GM12878 (cell line): ENCODE measurements around the gene RPUSD2. TPM values are rescaled to one million over a fixed set of nuclear protein-coding genes. Genes with fewer than 3 reads are reported as not detected.

Experiments used
- BHLHE40 ChIP-seq, 2 experiments: fragments of 450-650 bp in 1 of 2; IDR thresholded peaks; 2 replicates each; pipeline ENCODE4 v1.6.1; 2011 to 2017; ENCODE audit warnings: low read depth in 2 of 2, borderline replicate concordance in 1 of 2, improper control_type of control experiment in 1 of 2, low read length in 1 of 2, mild to moderate bottlenecking in 1 of 2
- CEBPB ChIP-seq, 2 experiments: fragments of 150-350 bp in 1 of 2; IDR thresholded peaks; 2 replicates each; pipeline ENCODE4 v1.6.1; 2012 to 2014; ENCODE audit warnings: low read depth in 2 of 2, low read length in 2 of 2, borderline replicate concordance in 1 of 2, inconsistent platforms in 1 of 2
- DPF2 ChIP-seq: fragments of 450-650 bp; IDR thresholded peaks from 2 replicates; pipeline ENCODE4 v1.6.1; 2017; ENCODE audit warnings: mild to moderate bottlenecking
- ELK1 ChIP-seq: IDR thresholded peaks from 2 replicates; pipeline ENCODE4 v1.6.1; 2012; ENCODE audit warnings: low read depth, low read length, improper control_type of control experiment
- EZH2 ChIP-seq: IDR thresholded peaks from 2 replicates; pipeline ENCODE4 v1.6.1; 2012; ENCODE audit warnings: low read depth, mild to moderate bottlenecking, control low read depth, inconsistent platforms, low read length, borderline replicate concordance; ENCODE audit not compliant: control insufficient read depth
- GATAD2B ChIP-seq: fragments of 450-650 bp; conservative IDR thresholded peaks from 2 replicates; pipeline ENCODE4 v1.6.1; 2017; ENCODE audit warnings: low read depth, mild to moderate bottlenecking, moderate library complexity
- HDAC2 ChIP-seq: fragments of 200-600 bp; sonication (generic); IDR thresholded peaks from 2 replicates; pipeline ENCODE4 v1.6.1; 2017
- KDM1A ChIP-seq: fragments of 200-600 bp; sonication (generic); IDR thresholded peaks from 2 replicates; pipeline ENCODE4 v1.6.1; 2016; ENCODE audit warnings: borderline replicate concordance
- MYB ChIP-seq: fragments of 150-350 bp; IDR thresholded peaks from 2 replicates; pipeline ENCODE4 v1.6.1; 2014; ENCODE audit warnings: mild to moderate bottlenecking, low read depth, low read length, borderline replicate concordance
- NBN ChIP-seq: fragments of 450-650 bp; IDR thresholded peaks from 2 replicates; pipeline ENCODE4 v1.6.1; 2016
- NKRF ChIP-seq: fragments of 450-650 bp; conservative IDR thresholded peaks from 2 replicates; pipeline ENCODE4 v1.6.1; 2017; ENCODE audit warnings: mild to moderate bottlenecking, moderate library complexity
- NRF1 ChIP-seq: conservative IDR thresholded peaks from 2 replicates; pipeline ENCODE4 v1.6.1; 2011; ENCODE audit warnings: mild to moderate bottlenecking, low read depth, low read length, improper control_type of control experiment
- PAX8 ChIP-seq: fragments of 450-650 bp; IDR thresholded peaks from 2 replicates; pipeline ENCODE4 v1.6.1; 2017; ENCODE audit warnings: mild to moderate bottlenecking, moderate library complexity
- RB1 ChIP-seq: fragments of 450-650 bp; formaldehyde crosslinking; IDR thresholded peaks from 2 replicates; pipeline ENCODE4 v1.6.1; 2017; ENCODE audit warnings: mild to moderate bottlenecking, borderline replicate concordance
- RCOR1 ChIP-seq: conservative IDR thresholded peaks from 2 replicates; pipeline ENCODE4 v1.6.1; 2012; ENCODE audit warnings: low read depth, low read length, improper control_type of control experiment
- RELB ChIP-seq: fragments of 450-650 bp; IDR thresholded peaks from 2 replicates; pipeline ENCODE4 v1.6.1; 2017; ENCODE audit warnings: low read depth, mild to moderate bottlenecking, moderate library complexity
- SIX5 ChIP-seq: IDR thresholded peaks from 2 replicates; pipeline ENCODE4 v1.6.1; 2011; ENCODE audit warnings: mild to moderate bottlenecking, low read depth, low read length, moderate library complexity; ENCODE audit not compliant: severe bottlenecking
- SKIL ChIP-seq: fragments of 450-650 bp; IDR thresholded peaks from 2 replicates; pipeline ENCODE4 v1.6.1; 2017; ENCODE audit warnings: mild to moderate bottlenecking, low read depth, inconsistent platforms; ENCODE audit not compliant: poor library complexity, severe bottlenecking
- SREBF2 ChIP-seq: IDR thresholded peaks from 2 replicates; pipeline ENCODE4 v1.6.1; 2012; ENCODE audit warnings: mild to moderate bottlenecking, low read length
- STAT3 ChIP-seq: IDR thresholded peaks from 2 replicates; pipeline ENCODE4 v1.6.1; 2011; ENCODE audit warnings: low read depth, low read length, improper control_type of control experiment
- SUZ12 ChIP-seq: fragments of 200-600 bp; sonication (generic); IDR thresholded peaks from one replicate; pipeline ENCODE4 v1.6.1; 2018; ENCODE audit warnings: antibody characterized with exemption, mild to moderate bottlenecking; ENCODE audit not compliant: unreplicated experiment
- TARDBP ChIP-seq: IDR thresholded peaks from 2 replicates; pipeline ENCODE4 v1.6.1; 2016; ENCODE audit warnings: borderline replicate concordance
- WRNIP1 ChIP-seq: IDR thresholded peaks from 2 replicates; pipeline ENCODE4 v1.6.1; 2011; ENCODE audit warnings: low read depth, low read length, improper control_type of control experiment, borderline replicate concordance
- polyA plus RNA-seq, 11 experiments: library from polyadenylated mRNA; depleted of rRNA in 4 of 11; unstranded in 6 of 11; stranded (reverse) in 5 of 11; fragments of >200 nt; fragmentation: Nextera tagmentation in 4 of 11; fragmentation: Illumina TruSeq in 1 of 11; extraction: Ambion mirVana in 4 of 11; extraction: Trizol in 1 of 11; gene quantifications; 1 replicate in 1 of 11; 2 replicates in 10 of 11; pipeline versions ENCODE4 v1.2.1 to v1.2.3, GENCODE V29; 2011 to 2016; ENCODE audit warnings: inconsistent platforms in 2 of 11, missing spikeins in 2 of 11, low read depth in 1 of 11
- total RNA-seq, 4 experiments: library from RNA; depleted of rRNA in 3 of 4; stranded (reverse); fragments of >200 nt in 3 of 4; fragmentation: Illumina TruSeq in 1 of 4; extraction: Trizol in 1 of 4; gene quantifications; 2 replicates each; pipeline versions ENCODE4 v1.2.1 to v1.2.3, GENCODE V29; 2013 to 2021

The RPUSD2 gene
- total and polyA plus RNA-seq, 10 of the 15 experiments (the other 5 are each of a cell fraction or from before 2014, with no cell fraction given) = 4.0 to 33.3 (median 18.5) TPM

GRCh38 chr15:40569129-40569953 lies at the start of gene RPUSD2 (continued):
- TF ChIP-seq NKRF = peak; percentile 93
- no peak for TF ChIP-seq RCOR1
- peak; percentile 97 for TF ChIP-seq NBN
- no peak for TF ChIP-seq PAX8
- TF ChIP-seq SREBF2 = no peak
- no peak for TF ChIP-seq CEBPB (IDR thresholded peaks at IDR 0.05; ENCODE audit: borderline replicate concordance in 1 of 2, low read depth in 2 of 2, low read length in 2 of 2)
- no peak for TF ChIP-seq SUZ12
- 0 out of 4 replicates have a peak, but pooled peaks have one; percentile 19 to 33 for TF ChIP-seq BHLHE40 (IDR thresholded peaks at IDR 0.05; ENCODE audit: borderline replicate concordance in 1 of 2, low read depth in 2 of 2, low read length in 1 of 2)
- no peak for TF ChIP-seq KDM1A
- no peak for TF ChIP-seq NRF1
- 0 out of 2 replicates have a peak, but pooled peaks have one; percentile 75 for TF ChIP-seq TARDBP
- TF ChIP-seq WRNIP1 = no peak
- TF ChIP-seq MYB = no peak
- no peak; the same call in 1 of the 2 replicates for TF ChIP-seq ELK1
- TF ChIP-seq RELB = peak; percentile 94
- TF ChIP-seq SKIL = no peak
- no peak for TF ChIP-seq SIX5
- TF ChIP-seq GATAD2B = peak; percentile 72; the same call in 1 of the 2 replicates
- TF ChIP-seq DPF2 = no peak; the same call in 1 of the 2 replicates
- no peak for TF ChIP-seq HDAC2
- TF ChIP-seq EZH2 = no peak
- no peak for TF ChIP-seq STAT3
- peak; percentile 82; the same call in 1 of the 2 replicates for TF ChIP-seq RB1
